NCI-H446 treated with DMSO at 0.1 percent for 48 hours (cell line): Measurements from ENCODE around the gene SIX3.

Source experiments
- DNase-seq: peaks from one replicate; lab custom pipeline; 2025; lab: John Stamatoyannopoulos, UW

The SIX3 gene

DNA sequence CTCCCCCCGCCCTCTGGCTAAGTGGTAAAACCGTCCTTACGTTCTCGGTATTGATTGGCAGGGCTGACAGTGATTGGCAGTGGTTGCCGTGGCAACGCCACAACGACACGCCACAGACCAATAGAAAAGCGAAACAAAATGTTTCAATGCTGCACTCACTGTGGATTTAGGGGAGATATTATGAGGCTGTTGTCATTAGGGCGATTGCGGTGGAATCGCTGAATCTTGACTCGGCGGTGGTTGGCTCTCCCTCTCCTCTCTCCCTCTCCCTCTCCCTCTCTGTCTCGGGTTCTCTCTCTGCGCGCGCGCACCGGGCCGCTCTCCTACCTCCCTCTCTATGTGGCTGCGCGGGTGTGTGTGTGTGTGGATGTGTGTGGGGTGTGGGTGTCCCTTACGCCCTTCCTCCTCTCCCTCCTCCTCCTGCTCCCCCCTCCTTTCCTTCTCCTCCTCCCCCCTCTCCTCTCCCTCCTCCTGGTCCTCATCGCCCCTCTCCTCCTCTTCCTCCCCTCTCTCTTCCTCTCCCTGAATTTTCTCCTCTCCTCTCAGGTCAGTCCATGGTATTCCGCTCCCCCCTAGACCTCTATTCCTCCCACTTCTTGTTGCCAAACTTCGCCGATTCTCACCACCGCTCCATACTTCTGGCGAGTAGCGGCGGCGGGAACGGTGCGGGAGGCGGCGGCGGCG, at the start of gene SIX3:
Gene SIX3 (plus strand): TSS at position 152 of the 684 bp plus-strand sequence. CDS start 403 bp downstream, at position 555.
- peak; percentile 24 for DNase-seq

GRCh38 chr2:44894058-44894457, 47.4 kb upstream of the SIX3 start:
- DNase-seq, result no peak

GRCh38 chr2:44895061-44895460, 46.4 kb upstream of the SIX3 start:
- no peak for DNase-seq

DNA sequence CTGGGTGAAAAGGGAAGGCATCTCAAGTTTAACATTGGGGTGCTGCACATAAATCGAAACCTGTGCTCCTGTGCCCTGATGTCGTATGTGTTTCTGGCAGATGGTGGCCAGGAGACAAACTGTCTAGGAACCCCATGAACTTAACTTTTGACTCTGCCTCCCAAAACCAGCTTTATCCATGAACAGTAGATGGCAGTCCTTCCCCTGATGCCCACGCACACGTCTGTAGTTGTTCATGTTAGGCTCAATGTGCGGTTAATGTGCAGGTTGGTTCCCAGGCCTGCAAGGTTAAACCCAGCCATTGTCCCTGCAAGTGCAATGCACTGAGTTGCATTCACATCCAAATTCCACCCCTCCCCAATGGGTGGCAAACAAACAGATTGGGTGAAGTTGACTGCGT, 44.1 kb upstream of the SIX3 start:
- no peak for DNase-seq

DNA sequence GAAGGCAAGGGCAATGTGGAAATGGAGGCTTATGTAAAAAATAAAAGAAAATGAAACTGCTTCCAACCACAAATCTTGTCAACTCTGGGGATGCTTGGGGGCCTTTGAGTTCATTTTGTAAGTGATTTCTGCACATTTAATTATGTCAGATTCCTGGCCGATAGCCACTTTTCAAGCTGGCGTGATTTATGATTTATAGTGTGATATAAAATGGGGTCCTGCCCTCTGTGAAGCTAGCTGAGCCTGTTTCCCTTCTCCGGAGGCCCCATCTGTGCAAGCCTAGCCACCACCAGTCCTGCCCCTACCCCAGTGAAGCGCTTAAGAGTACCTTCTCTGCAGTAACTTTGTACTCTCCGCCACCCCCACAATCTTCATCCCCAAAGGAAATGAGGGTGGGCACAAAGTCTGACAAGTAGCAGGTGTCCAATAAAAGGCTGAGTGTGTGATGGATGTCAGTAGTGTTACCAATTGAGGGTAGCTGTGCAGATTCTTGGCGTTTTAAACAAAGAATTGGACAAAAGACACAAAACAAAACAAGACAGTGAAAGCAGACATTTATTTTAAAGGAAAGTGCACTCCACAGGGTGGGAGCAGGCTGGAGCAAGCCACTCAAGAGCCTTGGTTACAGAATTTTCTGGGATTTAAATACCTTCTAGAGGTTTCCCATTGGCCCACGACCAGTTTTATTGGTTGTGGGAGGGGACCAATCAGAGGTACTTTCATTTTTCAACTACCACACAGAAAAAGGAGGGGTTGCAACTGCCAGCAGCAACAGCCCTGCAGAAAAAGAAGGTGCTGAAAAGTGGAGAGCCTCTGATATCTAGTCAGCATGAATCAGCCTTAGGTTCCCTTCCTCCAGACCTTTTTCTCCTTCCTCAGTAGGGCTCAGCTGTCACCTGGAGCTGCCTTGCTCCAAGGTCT, 39.0 kb upstream of the SIX3 start:
- DNase-seq, result no peak

GRCh38 chr2:44904578-44904977, 36.9 kb upstream of the SIX3 start:
- DNase-seq, result no peak

DNA sequence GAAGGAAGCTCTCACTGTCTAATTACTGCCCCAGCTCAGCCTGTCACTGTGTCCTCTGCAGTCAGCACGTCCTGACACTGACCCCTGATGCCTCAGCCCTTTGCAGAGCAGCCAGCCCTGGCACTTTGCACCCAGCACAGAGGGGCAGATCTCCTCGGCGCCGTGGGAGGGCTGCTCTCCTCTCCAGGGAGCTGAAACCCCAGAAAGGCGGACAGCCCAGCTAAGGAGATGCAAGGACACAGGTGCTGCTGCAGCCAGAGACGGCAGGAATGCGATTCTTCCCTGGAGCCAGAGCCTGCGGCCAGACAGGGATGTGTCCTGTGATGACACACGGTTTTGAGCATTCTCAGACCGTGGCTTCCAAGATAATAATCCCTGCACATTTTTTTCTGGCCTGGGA, 34.5 kb upstream of the SIX3 start:
- DNase-seq, result no peak

- DNase-seq, result no peak
These were observed 31.7 kb upstream of the SIX3 start for GRCh38 chr2:44909831-44910230.

DNA sequence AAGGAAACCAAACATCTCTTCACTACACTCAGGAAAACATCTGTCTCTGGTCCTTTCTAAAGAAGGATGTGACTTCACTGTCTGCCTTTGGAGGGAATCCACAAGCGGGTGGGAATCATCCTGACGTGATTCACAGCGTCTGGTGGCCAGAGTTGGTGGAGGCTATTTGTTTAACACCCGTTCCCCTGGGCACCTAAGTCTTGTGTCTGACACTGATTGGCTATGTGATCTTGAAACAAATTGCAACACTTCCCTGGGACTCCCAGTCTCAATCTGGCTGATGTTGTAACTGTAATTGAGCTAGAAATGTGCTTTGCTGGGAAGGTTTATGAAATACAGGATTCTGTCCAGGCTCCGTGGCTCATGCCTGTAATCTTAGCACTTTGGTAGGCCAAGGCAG, 28.8 kb upstream of the SIX3 start:
- DNase-seq, result no peak

GRCh38 chr2:44916291-44916690, 25.2 kb upstream of the SIX3 start:
- DNase-seq, result no peak

DNA sequence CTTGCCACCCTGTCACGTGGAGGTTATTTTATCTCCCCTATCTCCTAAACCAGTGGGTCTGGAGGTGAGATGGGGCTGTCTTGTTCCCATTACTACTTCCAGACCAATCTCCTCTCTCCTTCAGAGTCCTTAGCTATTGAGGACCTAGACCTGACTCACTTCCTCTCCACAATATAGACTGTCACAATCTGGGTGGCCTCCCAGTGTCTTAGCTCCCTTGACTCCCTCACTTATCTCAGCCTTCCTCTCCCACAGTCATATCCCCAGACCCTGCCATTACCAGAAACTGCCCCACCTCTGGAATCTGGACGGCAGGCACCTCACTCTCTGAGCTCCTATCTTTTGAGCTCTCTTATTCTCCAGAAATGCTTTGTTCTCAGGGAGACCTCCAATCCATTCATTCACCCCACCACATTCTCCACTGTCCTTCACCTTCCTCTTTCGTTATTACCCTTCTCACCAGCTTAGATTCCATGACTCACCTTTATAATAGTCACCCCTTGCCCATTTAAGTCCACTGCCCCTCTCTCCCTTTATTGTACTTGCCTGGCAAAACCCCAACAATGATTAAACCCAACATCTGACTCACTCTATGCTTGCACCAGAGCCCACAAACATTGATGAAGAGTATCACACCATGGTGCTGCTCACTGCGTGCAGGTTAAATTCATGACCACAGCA, 23.3 kb upstream of the SIX3 start:
- no peak for DNase-seq

DNA sequence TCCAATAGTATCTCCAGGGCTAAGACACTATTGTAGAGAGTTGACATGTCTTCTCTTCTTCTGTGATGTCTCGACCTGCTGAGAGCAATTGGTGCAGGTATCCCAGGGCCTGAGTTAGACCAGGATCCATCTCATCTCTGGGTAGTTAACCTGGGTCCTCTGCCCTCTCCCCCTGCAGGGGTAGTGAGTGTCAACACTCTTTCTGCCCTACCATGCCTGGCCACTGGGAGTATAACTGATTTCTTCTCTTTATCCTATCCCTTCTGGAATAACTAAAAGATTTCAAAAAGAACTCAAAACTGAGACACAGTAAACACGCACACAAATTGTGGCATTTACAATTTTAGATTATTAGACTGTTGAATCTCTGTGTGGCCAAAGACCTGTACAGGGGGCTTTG, 20.8 kb upstream of the SIX3 start:
- DNase-seq, result no peak

GRCh38 chr2:44922776-44923175, 18.7 kb upstream of the SIX3 start:
- no peak for DNase-seq

- no peak for DNase-seq
These were observed 15.9 kb upstream of the SIX3 start for GRCh38 chr2:44925561-44926136.

- no peak for DNase-seq
These were observed 14.5 kb upstream of the SIX3 start for GRCh38 chr2:44926957-44927356.

GRCh38 chr2:44927985-44928482, 13.5 kb upstream of the SIX3 start:
- no peak for DNase-seq

GRCh38 chr2:44928483-44929158, 12.9 kb upstream of the SIX3 start:
- no peak for DNase-seq

DNA sequence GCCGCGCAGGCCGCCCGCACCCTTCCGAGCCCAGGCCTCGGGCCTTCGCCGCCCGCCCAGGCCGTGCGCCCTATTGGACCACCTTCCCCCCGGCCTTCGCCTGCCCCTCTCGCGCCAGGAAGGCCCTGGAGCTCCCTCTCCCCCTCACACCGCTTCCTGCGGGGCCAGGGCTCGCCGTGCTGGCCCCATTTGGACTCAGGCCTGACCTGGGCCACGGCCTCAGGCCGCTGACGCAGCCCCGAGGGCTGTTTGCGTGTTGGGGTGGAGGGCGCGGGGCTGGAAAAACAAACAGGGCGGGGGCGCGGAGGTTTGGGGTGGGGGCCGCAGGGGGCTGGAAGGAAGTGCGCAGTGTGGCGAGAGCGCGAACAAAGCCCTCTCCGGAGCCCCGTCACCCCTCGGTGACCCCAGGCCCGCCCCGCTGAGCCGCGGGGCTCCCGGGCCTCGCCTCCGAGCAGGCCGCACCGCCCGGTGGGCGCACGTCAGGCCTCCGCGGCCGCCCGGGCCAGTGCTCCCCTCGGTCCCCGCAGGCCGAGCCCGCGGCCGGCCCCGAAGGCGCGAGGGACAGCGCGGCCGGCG, 12.3 kb upstream of the SIX3 start:
- no peak for DNase-seq

- no peak for DNase-seq
These were observed 11.7 kb upstream of the SIX3 start for GRCh38 chr2:44929735-44930273.

- DNase-seq, result no peak
These were observed 11.0 kb upstream of the SIX3 start for GRCh38 chr2:44930274-44931197.
